ENCODE results near the gene SLC44A5. TPM values are rescaled to one million over a fixed set of nuclear protein-coding genes. Genes with fewer than 3 reads are reported as not detected.

Gene SLC44A5
- total RNA-seq, 2 donors from 2014 or later: 0.17 to 5.4 TPM

DNA sequence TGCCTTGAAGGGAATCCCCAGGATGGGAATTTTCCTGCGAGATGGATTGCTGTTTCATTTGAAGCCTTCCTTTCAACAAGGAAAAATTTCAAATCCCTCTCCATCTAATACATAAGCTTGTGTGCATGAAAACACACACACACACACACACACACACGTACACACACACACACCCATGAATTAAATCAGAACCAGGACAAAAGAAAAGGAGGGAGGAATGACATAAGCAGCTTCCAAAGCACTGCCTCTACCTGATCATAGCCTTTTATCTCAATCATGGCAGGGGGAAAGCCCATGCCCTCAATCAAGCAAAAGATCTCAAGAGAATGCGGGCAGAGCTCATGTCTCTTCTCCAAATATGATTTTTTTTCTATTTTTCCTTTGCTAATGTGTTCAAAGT, 139.7 kb downstream of the SLC44A5 start:
- DNase-seq: no peak
- intact Hi-C loops (cut with DNase I): no loop called here
- Histone ChIP-seq H3K27ac (no peak overlapping the region), H3K9me3 (no peaks in the 10 kb centered on the region), H3K4me3 (no peak overlapping the region), H3K36me3 (no peaks in the 10 kb centered on the region), H3K4me1 (no peaks in the 10 kb centered on the region), H3K9ac (ENCODE audit: low read depth in 2 of 2, low read length in 2 of 2) (no peak overlapping the region), H3K27me3 (no peaks in the 10 kb centered on the region)
- TF ChIP-seq, protein P1, sequence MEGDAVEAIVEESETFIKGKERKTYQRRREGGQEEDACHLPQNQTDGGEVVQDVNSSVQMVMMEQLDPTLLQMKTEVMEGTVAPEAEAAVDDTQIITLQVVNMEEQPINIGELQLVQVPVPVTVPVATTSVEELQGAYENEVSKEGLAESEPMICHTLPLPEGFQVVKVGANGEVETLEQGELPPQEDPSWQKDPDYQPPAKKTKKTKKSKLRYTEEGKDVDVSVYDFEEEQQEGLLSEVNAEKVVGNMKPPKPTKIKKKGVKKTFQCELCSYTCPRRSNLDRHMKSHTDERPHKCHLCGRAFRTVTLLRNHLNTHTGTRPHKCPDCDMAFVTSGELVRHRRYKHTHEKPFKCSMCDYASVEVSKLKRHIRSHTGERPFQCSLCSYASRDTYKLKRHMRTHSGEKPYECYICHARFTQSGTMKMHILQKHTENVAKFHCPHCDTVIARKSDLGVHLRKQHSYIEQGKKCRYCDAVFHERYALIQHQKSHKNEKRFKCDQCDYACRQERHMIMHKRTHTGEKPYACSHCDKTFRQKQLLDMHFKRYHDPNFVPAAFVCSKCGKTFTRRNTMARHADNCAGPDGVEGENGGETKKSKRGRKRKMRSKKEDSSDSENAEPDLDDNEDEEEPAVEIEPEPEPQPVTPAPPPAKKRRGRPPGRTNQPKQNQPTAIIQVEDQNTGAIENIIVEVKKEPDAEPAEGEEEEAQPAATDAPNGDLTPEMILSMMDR (IDR thresholded peaks at IDR 0.05): no peak

DNA sequence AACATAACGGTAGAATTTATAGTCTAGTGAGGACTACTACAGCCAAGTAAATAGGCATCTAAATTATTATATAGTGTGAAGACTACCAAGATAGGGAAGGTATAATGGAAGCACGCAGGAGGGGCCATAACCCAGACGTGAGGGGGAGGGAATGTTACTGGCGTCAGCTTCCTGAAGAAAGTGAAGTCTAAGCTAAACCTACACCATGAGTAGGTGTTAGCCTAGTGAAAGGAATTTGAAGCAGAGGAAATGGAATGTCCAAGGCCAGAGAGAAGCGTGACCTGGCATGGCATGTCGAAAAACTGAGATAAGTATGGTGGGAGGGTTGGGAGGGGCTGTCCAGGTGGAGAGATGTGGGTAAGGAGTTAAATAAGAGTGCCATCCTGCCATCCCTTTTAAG, 140.5 kb downstream of the SLC44A5 start:
- H3K4me3 ChIP-seq: no peak overlapping the region
- H3K9me3 ChIP-seq: no peaks in the 10 kb centered on the region
- TF ChIP-seq, protein P1 (IDR thresholded peaks at IDR 0.05): no peak
- no peak overlapping the region for H3K27ac ChIP-seq
- no peaks in the 10 kb centered on the region for H3K27me3 ChIP-seq
- intact Hi-C loops (cut with DNase I): no loop called here
- no peaks in the 10 kb centered on the region for H3K4me1 ChIP-seq
- no peaks in the 10 kb centered on the region for H3K36me3 ChIP-seq
- no peak overlapping the region for H3K9ac ChIP-seq (ENCODE audit: low read depth in 2 of 2, low read length in 2 of 2)
- no peak for DNase-seq

DNA sequence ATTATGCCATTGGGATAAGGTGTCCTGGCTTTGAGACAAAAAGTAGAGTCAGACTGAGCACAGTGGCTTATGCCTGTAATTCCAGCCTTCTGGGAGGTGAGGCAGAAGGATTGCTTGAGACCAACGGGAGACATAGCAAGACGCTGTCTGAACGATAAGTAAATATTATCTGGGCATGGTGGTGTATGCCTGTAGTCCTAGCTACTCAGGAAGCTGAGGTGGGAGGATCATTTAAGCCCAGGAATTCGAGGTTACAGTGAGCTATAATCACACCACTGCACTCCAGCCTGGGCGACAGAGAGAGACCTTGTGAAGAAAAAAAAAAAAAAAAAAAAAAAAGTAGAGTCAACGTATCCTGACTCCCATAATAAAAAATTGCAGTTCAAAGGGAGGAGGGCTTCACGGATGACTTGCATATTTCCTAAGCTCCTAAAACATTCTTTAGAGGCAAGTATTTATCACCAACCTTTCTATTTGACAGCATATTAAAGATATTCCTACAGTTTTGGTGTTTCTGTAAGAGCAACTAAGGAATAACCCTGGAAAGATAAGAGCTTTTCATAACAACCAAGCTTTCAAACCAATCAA, 141.2 kb downstream of the SLC44A5 start:
- no peak overlapping the region for H3K4me3 ChIP-seq
- H3K27me3 ChIP-seq: no peaks in the 10 kb centered on the region
- no peak for DNase-seq
- H3K9me3 ChIP-seq: no peaks in the 10 kb centered on the region
- no peaks in the 10 kb centered on the region for H3K4me1 ChIP-seq
- no peak overlapping the region for H3K9ac ChIP-seq (ENCODE audit: low read depth in 2 of 2, low read length in 2 of 2)
- TF ChIP-seq, protein P1 (IDR thresholded peaks at IDR 0.05): no peak
- H3K27ac ChIP-seq: no peak overlapping the region
- intact Hi-C loops (cut with DNase I): no loop called here
- H3K36me3 ChIP-seq: no peaks in the 10 kb centered on the region

DNA sequence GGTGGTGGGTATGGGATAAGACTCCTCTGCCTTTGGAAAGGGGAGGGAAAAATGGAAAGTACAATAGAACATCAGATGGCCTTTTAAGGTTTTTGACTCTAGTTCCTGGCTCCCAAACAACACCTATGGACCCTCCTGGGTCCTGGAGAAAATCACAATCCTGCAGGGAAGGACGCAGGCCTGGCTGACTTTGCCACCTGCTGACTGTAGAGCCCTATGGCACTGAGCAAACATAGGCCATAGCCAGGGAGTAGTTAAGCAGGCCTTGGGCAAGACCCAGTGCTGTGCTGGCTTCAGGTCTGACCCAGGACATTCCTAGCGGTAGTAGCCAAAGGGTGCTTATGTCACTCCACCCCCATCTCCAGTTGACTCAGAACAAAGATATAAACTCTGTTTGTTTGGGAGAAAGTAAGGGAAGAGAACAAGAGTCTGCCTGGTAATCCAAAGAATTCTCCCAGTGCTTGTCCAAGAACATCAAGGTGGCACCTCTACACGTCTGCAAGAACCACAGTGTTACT, 149.0 kb downstream of the SLC44A5 start:
- Histone ChIP-seq H3K9me3 (no peaks in the 10 kb centered on the region), H3K27me3 (no peaks in the 10 kb centered on the region), H3K36me3 (no peaks in the 10 kb centered on the region), H3K4me3 (no peak overlapping the region), H3K4me1 (no peaks in the 10 kb centered on the region), H3K27ac (no peak overlapping the region), H3K9ac (ENCODE audit: low read depth in 2 of 2, low read length in 2 of 2) (no peak overlapping the region)
- intact Hi-C loops (cut with DNase I): no loop called here
- no peak for DNase-seq
- TF ChIP-seq, protein P1 (IDR thresholded peaks at IDR 0.05): no peak

DNA sequence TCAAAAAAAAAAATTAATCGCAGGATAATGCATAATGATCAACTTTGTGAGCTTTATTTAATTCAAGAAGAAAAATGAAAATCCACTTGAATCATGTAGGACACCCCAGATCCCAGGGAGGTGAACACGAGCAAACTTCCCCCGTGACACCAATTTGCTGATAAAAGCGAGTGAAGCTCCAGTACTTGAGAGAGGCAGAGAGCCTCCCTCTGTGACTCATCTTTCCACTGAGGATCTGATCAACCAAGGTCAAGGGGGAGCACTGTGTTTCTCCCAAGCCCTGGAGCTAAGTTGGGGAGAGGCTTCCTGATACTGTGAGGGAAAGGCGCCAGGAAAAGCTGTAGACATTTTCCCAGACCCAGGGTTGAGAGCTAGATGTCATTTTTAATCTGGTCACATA, 160.9 kb downstream of the SLC44A5 start:
- TF ChIP-seq, protein P1 (IDR thresholded peaks at IDR 0.05): no peak
- Histone ChIP-seq H3K9ac (ENCODE audit: low read depth in 2 of 2, low read length in 2 of 2) (no peak overlapping the region), H3K27me3 (no peaks in the 10 kb centered on the region), H3K4me1 (no peaks in the 10 kb centered on the region), H3K4me3 (no peak overlapping the region), H3K9me3 (no peaks in the 10 kb centered on the region), H3K36me3 (no peaks in the 10 kb centered on the region), H3K27ac (no peak overlapping the region)
- intact Hi-C loops (cut with DNase I): no loop called here
- DNase-seq: no peak
